NCI-H1092 (cell line): ENCODE measurements around the gene SPATA32.

ENCODE experiments used
- DNase-seq: peaks from one replicate; lab custom pipeline; 2025; lab: John Stamatoyannopoulos, UW

Gene SPATA32

GRCh38 chr17:45228763-45229539 is 32.9 kb downstream of the SPATA32 start:
- DNase-seq, result peak; percentile 32

- DNase-seq, result peak; percentile 63
Measured at GRCh38 chr17:45227926-45228762, 33.8 kb downstream of the SPATA32 start.

DNA sequence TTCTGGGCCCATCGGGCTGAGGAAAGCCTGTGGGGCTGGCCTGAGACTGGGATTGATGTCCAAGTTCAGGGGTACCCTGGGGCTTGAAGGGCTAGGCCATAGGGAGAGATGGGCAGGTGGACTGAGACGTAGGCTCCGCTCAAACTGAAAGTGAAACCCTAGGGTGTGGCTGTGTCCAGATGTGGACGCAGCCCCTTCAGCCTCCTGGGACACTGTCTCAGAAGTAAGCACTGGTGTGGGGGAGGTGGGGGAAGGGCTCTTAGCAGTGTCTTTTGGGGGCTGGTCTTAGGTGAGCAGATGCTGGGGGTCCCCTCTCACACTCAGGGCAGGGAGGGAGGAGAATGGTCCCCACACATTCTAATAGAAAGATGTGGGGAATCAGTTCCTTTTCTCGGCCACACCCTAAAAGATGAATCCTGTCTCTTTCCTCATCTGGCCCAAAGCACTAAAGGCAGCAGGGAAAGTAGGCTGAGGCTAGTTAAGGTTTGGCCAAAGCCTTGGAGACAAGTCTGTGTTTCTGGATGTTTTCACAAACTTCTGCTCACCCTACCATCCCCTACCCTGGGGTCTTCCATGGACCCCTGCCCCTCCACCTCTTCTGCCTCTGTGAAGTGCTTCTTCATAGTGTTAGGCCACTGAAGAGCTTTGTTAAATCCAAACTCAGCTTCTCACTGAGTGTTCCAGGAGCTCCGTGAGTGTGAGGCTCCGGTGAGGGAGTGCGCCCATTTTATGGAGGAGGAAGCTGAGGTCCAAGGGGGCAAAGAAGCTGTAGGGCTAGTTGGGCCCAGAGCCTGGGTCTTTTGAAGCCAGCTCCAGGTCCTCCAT is 34.6 kb downstream of the SPATA32 start:
- DNase-seq, result no peak

DNA sequence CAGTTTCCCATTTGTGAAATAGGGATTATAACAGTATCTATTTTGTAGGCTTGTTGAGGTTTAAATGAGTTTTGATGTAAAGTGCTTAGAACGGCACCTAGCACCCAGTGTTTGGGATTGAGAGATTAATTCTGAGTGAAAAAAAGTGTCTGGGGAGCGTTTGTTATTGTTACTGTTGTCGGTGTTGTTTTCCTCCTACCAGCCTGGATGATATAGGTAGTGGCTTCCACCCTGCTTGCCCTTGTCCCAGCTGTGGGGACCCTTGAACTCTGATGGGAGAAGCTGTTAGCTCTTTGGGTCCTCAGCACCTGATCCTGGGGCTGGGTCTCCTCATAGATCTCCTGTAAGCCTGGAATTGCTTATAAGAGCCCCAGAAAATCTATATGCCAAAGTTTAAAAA is 35.3 kb downstream of the SPATA32 start:
- DNase-seq, result no peak

- DNase-seq, result no peak
Measured at GRCh38 chr17:45225964-45226530, 35.8 kb downstream of the SPATA32 start.

GRCh38 chr17:45225051-45225700 is 36.7 kb downstream of the SPATA32 start:
- no peak for DNase-seq

- no peak for DNase-seq
Measured at GRCh38 chr17:45224671-45225050, 37.2 kb downstream of the SPATA32 start.

DNA sequence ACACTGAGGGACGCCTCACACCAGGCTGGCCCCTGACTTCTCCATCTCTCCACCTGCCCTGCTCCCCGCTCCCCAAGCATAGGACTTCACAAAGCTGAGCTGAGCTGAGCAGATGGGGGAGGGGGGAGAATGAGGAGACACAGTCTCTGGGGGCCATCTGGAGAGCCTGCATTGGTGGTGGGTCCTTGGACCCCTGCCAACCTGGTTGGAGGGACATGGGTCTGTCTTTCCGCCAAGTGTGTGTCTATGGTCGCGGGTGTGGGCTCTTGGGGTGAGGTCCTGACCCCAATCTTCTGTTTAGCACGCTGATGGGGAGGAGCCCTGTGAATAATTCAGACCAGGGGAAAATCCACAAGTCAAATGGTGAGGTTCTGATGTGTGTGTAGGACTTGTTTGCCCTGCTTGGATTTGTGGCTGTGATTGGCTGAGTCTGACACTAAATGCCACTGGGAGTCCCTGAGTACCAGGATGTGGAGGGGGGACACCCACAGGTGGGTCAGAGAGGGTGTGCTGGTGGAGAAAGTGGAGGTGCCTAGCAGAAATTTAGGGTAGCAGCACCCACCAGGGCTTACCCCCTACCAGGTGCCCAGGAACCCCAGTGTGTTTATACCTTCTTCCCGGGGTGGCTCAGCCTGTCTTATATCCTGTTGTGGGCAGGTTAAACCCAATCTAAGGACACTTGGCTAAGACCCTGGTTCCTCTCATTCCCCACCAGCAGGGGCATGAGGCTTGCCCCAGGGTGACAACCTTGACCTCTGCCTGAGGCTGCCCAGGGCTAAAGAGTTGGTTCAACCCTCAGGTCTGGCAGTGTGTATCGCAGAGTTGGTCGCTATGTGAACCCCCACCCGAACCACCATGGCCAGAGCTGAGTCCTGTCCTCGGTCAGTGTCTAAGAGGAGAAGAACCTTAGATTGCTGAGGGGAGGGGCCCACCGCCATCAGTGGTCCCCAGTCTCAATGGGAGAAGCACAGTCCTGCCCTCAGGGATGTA is 38.1 kb downstream of the SPATA32 start:
- no peak for DNase-seq

- no peak for DNase-seq
Measured at GRCh38 chr17:45222996-45223538, 38.8 kb downstream of the SPATA32 start.

GRCh38 chr17:45222289-45222995 is 39.5 kb downstream of the SPATA32 start:
- DNase-seq, result no peak

DNA sequence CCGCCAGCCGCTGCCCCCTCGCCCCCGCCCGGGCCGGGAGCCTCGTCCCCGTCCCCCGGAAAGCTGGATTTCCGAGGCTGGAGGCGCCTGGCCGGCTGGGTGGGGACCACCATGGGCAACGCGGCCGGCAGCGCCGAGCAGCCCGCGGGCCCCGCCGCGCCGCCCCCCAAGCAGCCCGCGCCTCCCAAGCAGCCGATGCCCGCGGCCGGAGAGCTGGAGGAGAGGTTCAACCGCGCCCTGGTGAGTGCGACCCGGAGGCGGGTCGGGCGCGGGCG is 39.9 kb downstream of the SPATA32 start:
- no peak for DNase-seq

- no peak for DNase-seq
Measured at GRCh38 chr17:45221081-45222013, 40.5 kb downstream of the SPATA32 start, which contains the start of gene FMNL1. TSS of gene FMNL1 (plus strand) at chr17:45221885. CDS start at chr17:45222125, 240 bp downstream.

DNA sequence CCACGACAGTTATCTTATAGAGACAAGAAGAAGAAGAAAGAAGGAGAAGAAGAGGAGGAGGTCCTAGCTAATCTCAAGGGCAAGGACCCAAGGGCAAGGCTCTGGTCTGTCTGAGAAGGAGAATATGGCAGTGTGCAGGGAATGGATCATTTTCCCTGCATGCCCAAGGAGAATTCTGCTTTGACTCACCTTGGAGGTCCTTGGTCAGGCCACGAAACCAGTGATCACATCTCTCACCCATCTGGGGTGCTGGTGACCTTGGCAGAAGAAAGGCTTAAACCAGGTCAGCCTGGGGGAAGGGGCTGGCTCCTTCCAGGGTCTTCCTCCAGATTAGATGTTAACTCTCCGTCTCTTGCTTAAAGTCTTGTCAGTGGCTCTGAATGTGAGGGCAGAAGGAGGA is 41.8 kb downstream of the SPATA32 start:
- no peak for DNase-seq

DNA sequence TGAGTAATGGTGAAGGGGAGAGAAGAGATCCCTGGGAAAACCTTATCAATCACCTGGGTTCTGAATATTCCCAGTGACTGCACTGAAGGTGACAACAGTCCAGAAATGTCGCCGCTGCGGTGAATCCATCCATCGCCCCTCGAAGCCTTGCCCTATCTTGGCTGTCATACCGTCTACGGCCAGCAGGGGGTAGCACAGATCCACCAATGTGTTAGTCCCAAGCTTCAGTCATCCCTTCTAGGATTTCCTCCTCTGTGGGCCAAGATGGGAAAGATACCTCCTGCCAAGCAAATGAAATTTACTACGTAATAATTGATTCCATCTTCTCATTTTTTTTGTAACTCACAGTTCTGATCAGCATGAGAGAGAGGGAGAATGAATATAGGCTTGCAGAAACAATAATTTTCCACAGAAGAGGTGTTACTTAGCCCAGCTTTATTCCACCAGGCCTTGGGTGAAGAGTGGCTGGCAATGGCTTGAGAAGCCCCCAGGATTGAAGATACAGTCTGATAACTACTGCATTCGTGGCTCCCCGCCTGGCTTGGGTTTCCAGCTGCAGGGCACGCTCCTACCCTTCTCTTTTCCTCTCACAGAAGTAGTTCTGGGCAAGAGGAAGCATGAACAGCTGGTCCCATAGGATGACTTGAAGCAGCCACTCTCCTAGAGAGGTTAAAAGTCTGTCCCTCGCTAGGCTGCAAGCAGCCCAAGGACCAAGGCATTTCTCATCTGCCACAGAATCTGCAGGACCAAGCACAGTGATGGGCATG is 42.8 kb downstream of the SPATA32 start:
- peak; percentile 74 for DNase-seq
